ENCODE results near the gene RHO. TPM values are rescaled to one million over a fixed set of nuclear protein-coding genes. Genes with fewer than 3 reads are reported as not detected.

The RHO gene
- total and polyA plus RNA-seq, 2 donors (not counting 3 experiments of a cell fraction or from before 2014, with no cell fraction given), result not detected

GRCh38 chr3:129581623-129582022 is 53.2 kb downstream of the RHO start:
- H3K36me3 ChIP-seq (ENCODE audit: control insufficient read depth in 2 of 2, extremely low read depth in 1 of 2, insufficient read depth in 2 of 2, low read length in 2 of 2), result peaks cover 35 to 88% of the 10 kb centered on the region in 2 experiments
- DNase-seq (ENCODE audit: low read depth, low spot score) (no peak), FAIRE-seq (no peak)
- H3K4me2 ChIP-seq (ENCODE audit: insufficient read depth, low read length), result no peak overlapping the region
- no peak for TF ChIP-seq EZH2 (IDR thresholded peaks at IDR 0.05; ENCODE audit: borderline replicate concordance, low read depth, low read length, severe bottlenecking)
- dilution Hi-C loops (cut with MboI; ENCODE audit: extremely low pct_ligation_motif_present, low sequenced_read_pairs) (no loop called here), intact Hi-C loops (cut with micrococcal nuclease) (no loop called here)
- no peaks in the 10 kb centered on the region for H3K27me3 ChIP-seq (ENCODE audit: control insufficient read depth in 2 of 2, insufficient read depth in 2 of 2, low read length in 2 of 2)
- no peak overlapping the region for H3K27ac ChIP-seq (ENCODE audit: insufficient read depth, low read depth, low read length)
- BruUV-seq (replicated peaks), result no TSS peak
- H3K4me3 ChIP-seq (replicated peaks in 1 of 3; ENCODE audit: insufficient read depth in 1 of 3, low read depth in 1 of 3, low read length in 3 of 3), result no peak overlapping the region
- H3K4me1 ChIP-seq (ENCODE audit: control insufficient read depth, extremely low read depth, insufficient read depth, low read length), result peaks cover 9% of the 10 kb centered on the region
- H3K9ac ChIP-seq (replicated peaks; ENCODE audit: extremely low read depth, insufficient read depth, low read length), result no peak overlapping the region
- CTCF ChIA-PET, result interaction anchor here (1.4 to 2.8 kb wide), 2 partner anchors 11 to 91 kb away, joined by 3 to 14 read pairs; no protein-coding TSS in a partner anchor
- peaks cover 40% of the 10 kb centered on the region for H3K79me2 ChIP-seq (ENCODE audit: control insufficient read depth, insufficient read depth, low read length)
- no peak overlapping the region for H2AFZ ChIP-seq (ENCODE audit: low read depth, low read length)
- no peaks in the 10 kb centered on the region for H3K9me3 ChIP-seq (replicated peaks; ENCODE audit: control insufficient read depth, insufficient read depth, low read length)
- H3K9me1 ChIP-seq (replicated peaks; ENCODE audit: control insufficient read depth, extremely low read depth, insufficient read depth, low read length), result no peaks in the 10 kb centered on the region
- POLR2A ChIA-PET, result no interaction called here
- no peaks in the 10 kb centered on the region for H4K20me1 ChIP-seq (replicated peaks; ENCODE audit: control insufficient read depth, extremely low read depth, insufficient read depth, low read length)

- Histone ChIP-seq H3K4me2 (ENCODE audit: insufficient read depth, low read length) (no peak overlapping the region), H3K9me3 (replicated peaks; ENCODE audit: control insufficient read depth, insufficient read depth, low read length) (no peaks in the 10 kb centered on the region), H3K79me2 (ENCODE audit: control insufficient read depth, insufficient read depth, low read length) (peaks cover 52% of the 10 kb centered on the region), H4K20me1 (replicated peaks; ENCODE audit: control insufficient read depth, extremely low read depth, insufficient read depth, low read length) (no peaks in the 10 kb centered on the region), H3K9ac (replicated peaks; ENCODE audit: extremely low read depth, insufficient read depth, low read length) (no peak overlapping the region), H2AFZ (ENCODE audit: low read depth, low read length) (no peak overlapping the region), H3K9me1 (replicated peaks; ENCODE audit: control insufficient read depth, extremely low read depth, insufficient read depth, low read length) (no peaks in the 10 kb centered on the region), H3K27me3 (ENCODE audit: control insufficient read depth in 2 of 2, insufficient read depth in 2 of 2, low read length in 2 of 2) (no peaks in the 10 kb centered on the region), H3K4me3 (replicated peaks in 1 of 3; ENCODE audit: insufficient read depth in 1 of 3, low read depth in 1 of 3, low read length in 3 of 3) (no peak overlapping the region), H3K4me1 (ENCODE audit: control insufficient read depth, extremely low read depth, insufficient read depth, low read length) (peaks cover 3% of the 10 kb centered on the region), H3K36me3 (ENCODE audit: control insufficient read depth in 2 of 2, extremely low read depth in 1 of 2, insufficient read depth in 2 of 2, low read length in 2 of 2) (peaks cover 33 to 88% of the 10 kb centered on the region in 2 experiments), H3K27ac (ENCODE audit: insufficient read depth, low read depth, low read length) (no peak overlapping the region)
- intact Hi-C loops (cut with micrococcal nuclease), result no loop called here
- dilution Hi-C loops (cut with MboI; ENCODE audit: extremely low pct_ligation_motif_present, low sequenced_read_pairs), result no loop called here
- DNase-seq (ENCODE audit: low read depth, low spot score), result no peak
- TF ChIP-seq EZH2 (IDR thresholded peaks at IDR 0.05; ENCODE audit: borderline replicate concordance, low read depth, low read length, severe bottlenecking) (no peak), GATA2 (IDR thresholded peaks at IDR 0.05; ENCODE audit: insufficient read depth, insufficient read length, low read depth, low read length) (no peak), POLR2AphosphoS5 (IDR thresholded peaks at IDR 0.05; ENCODE audit: insufficient read depth, low read depth, low read length) (no peak), MYC (IDR thresholded peaks at IDR 0.05; ENCODE audit: low read depth, low read length) (no peak), MAX (IDR thresholded peaks at IDR 0.05; ENCODE audit: insufficient read depth, insufficient read length) (no peak), JUN (IDR thresholded peaks at IDR 0.05; ENCODE audit: borderline replicate concordance, insufficient read depth, insufficient read length, low read depth) (no peak), CTCF (IDR thresholded peaks at IDR 0.05; ENCODE audit: extremely low read depth in 1 of 2, insufficient read depth in 1 of 2, low read depth in 1 of 2, low read length in 2 of 2) (no peak), FOS (IDR thresholded peaks at IDR 0.05; ENCODE audit: borderline replicate concordance, insufficient read depth, low read length) (no peak), POLR2A (IDR thresholded peaks at IDR 0.05; ENCODE audit: low read depth, low read length) (no peak)
- POLR2A ChIA-PET, result no interaction called here
- CTCF ChIA-PET, result interaction anchor here (2.8 kb wide), 1 partner anchor 93 kb away, joined by 14 read pairs; no protein-coding TSS in a partner anchor
- FAIRE-seq, result no peak
- BruUV-seq (replicated peaks), result no TSS peak
These were observed 54.4 kb downstream of the RHO start for GRCh38 chr3:129582799-129583198.

Measured in endothelial cell of umbilical vein (primary cell).